GM12878 (cell line): ENCODE results near the gene ECI1.

ENCODE experiments used
- ASH2L ChIP-seq: fragments of 300-600, 200-600 bp; sonication (generic); IDR thresholded peaks from 2 replicates; pipeline ENCODE4 v1.6.1; 2017; ENCODE audit warnings: low read depth, mild to moderate bottlenecking, borderline replicate concordance
- BMI1 ChIP-seq: fragments of 450-650 bp; IDR thresholded peaks from 2 replicates; pipeline ENCODE4 v1.6.1; 2016; ENCODE audit warnings: mild to moderate bottlenecking, moderate library complexity, borderline replicate concordance
- E2F4 ChIP-seq: IDR thresholded peaks from 2 replicates; pipeline ENCODE4 v1.6.1; 2012; ENCODE audit warnings: low read depth, low read length, improper control_type of control experiment
- FOS ChIP-seq: IDR thresholded peaks from 3 replicates; pipeline ENCODE4 v1.6.1; 2011; ENCODE audit warnings: borderline replicate concordance; ENCODE audit not compliant: insufficient read length; ENCODE audit errors: extremely low read depth
- NKRF ChIP-seq: fragments of 450-650 bp; conservative IDR thresholded peaks from 2 replicates; pipeline ENCODE4 v1.6.1; 2017; ENCODE audit warnings: mild to moderate bottlenecking, moderate library complexity
- PAX5 ChIP-seq: IDR thresholded peaks from 2 replicates; pipeline ENCODE4 v1.6.1; 2011; ENCODE audit warnings: low read depth, low read length, borderline replicate concordance
- POLR2AphosphoS5 ChIP-seq: IDR thresholded peaks from 2 replicates; pipeline ENCODE4 v1.6.1; 2011; ENCODE audit warnings: mild to moderate bottlenecking, low read length, inconsistent platforms
- RAD21 ChIP-seq: IDR thresholded peaks from 2 replicates; pipeline ENCODE4 v1.6.1; 2011; ENCODE audit warnings: mild to moderate bottlenecking, low read depth, low read length, moderate library complexity; ENCODE audit not compliant: insufficient read depth
- RELA ChIP-seq: fragments of 450-650 bp; IDR thresholded peaks from 2 replicates; pipeline ENCODE4 v1.8.0; 2014; ENCODE audit warnings: borderline replicate concordance; ENCODE audit not compliant: partially characterized antibody
- ZNF274 ChIP-seq: IDR thresholded peaks from one replicate; pipeline ENCODE4 v1.8.0; 2011; ENCODE audit not compliant: insufficient read length, insufficient read depth
- ZNF384 ChIP-seq: IDR thresholded peaks from 2 replicates; pipeline ENCODE4 v1.6.1; 2012; ENCODE audit warnings: low read depth, mild to moderate bottlenecking, low read length, improper control_type of control experiment, borderline replicate concordance

GRCh38 chr16:2206420-2206779 is 45.0 kb downstream of the ECI1 start:
- TF ChIP-seq ASH2L: no peak
- TF ChIP-seq PAX5: no peak
- TF ChIP-seq ZNF384: no peak
- TF ChIP-seq NKRF: no peak
- TF ChIP-seq RELA: no peak
- no peak for TF ChIP-seq POLR2AphosphoS5
- TF ChIP-seq BMI1: no peak
- no peak for TF ChIP-seq E2F4
- no peak for TF ChIP-seq RAD21
- no peak for TF ChIP-seq FOS
- TF ChIP-seq ZNF274: no peak
